Measurements from ENCODE around the gene ATP7B. TPM values are rescaled to one million over a fixed set of nuclear protein-coding genes. Genes with fewer than 3 reads are reported as not detected.

The ATP7B gene
- total RNA-seq, 1 donor from 2014 or later, result 9.9 TPM

GRCh38 chr13:51978796-51979556, 32.3 kb downstream of the ATP7B start:
- no peak for DNase-seq (ENCODE audit: extremely low read depth, low read depth, low spot score)

- DNase-seq (ENCODE audit: extremely low read depth, low read depth, low spot score), result no peak
These were observed 33.6 kb downstream of the ATP7B start for GRCh38 chr13:51977625-51978024.

GRCh38 chr13:51976890-51977289, 34.4 kb downstream of the ATP7B start:
- DNase-seq (ENCODE audit: extremely low read depth, low read depth, low spot score), result no peak

GRCh38 chr13:51976423-51976822, 34.8 kb downstream of the ATP7B start:
- DNase-seq (ENCODE audit: extremely low read depth, low read depth, low spot score), result no peak

GRCh38 chr13:51974482-51974881, 36.8 kb downstream of the ATP7B start:
- no peak for DNase-seq (ENCODE audit: extremely low read depth, low read depth, low spot score)

- DNase-seq (ENCODE audit: extremely low read depth, low read depth, low spot score), result no peak
These were observed 39.5 kb downstream of the ATP7B start for GRCh38 chr13:51971520-51972426.

- no peak for DNase-seq (ENCODE audit: extremely low read depth, low read depth, low spot score)
These were observed 40.9 kb downstream of the ATP7B start for GRCh38 chr13:51970349-51970748.

GRCh38 chr13:51967482-51968446, 43.5 kb downstream of the ATP7B start:
- no peak for DNase-seq (ENCODE audit: extremely low read depth, low read depth, low spot score)

- DNase-seq (ENCODE audit: extremely low read depth, low read depth, low spot score), result no peak
These were observed 45.1 kb downstream of the ATP7B start for GRCh38 chr13:51966186-51966585.

GRCh38 chr13:51961493-51962403, 49.5 kb downstream of the ATP7B start:
- DNase-seq (ENCODE audit: extremely low read depth, low read depth, low spot score), result no peak

GRCh38 chr13:51960766-51961165, 50.5 kb downstream of the ATP7B start:
- DNase-seq (ENCODE audit: extremely low read depth, low read depth, low spot score), result no peak

GRCh38 chr13:51959773-51960172, 51.5 kb downstream of the ATP7B start:
- no peak for DNase-seq (ENCODE audit: extremely low read depth, low read depth, low spot score)

- DNase-seq (ENCODE audit: extremely low read depth, low read depth, low spot score), result no peak
These were observed 53.1 kb downstream of the ATP7B start for GRCh38 chr13:51958217-51958547.

- DNase-seq (ENCODE audit: extremely low read depth, low read depth, low spot score), result no peak
These were observed 53.7 kb downstream of the ATP7B start for GRCh38 chr13:51957377-51958216.

GRCh38 chr13:51956717-51957116, 54.5 kb downstream of the ATP7B start:
- DNase-seq (ENCODE audit: extremely low read depth, low read depth, low spot score), result no peak

GRCh38 chr13:51955816-51956603, 55.2 kb downstream of the ATP7B start:
- no peak for DNase-seq (ENCODE audit: extremely low read depth, low read depth, low spot score)

GRCh38 chr13:51955281-51955771, 55.9 kb downstream of the ATP7B start:
- no peak for DNase-seq (ENCODE audit: extremely low read depth, low read depth, low spot score)
